Measurements from ENCODE around the gene PLCD1. TPM values are rescaled to one million over a fixed set of nuclear protein-coding genes. Genes with fewer than 3 reads are reported as not detected.
"Not testable (repeated sequence)": the region's sequence is repeated elsewhere in the genome, so short reads cannot be mapped to it uniquely, and the experiment has no call there.

Gene PLCD1
- total and polyA plus RNA-seq, 2 experiments from 2014 or later: 18.8 to 21.4 TPM

- Histone ChIP-seq H3K27ac (no peak within 1 kb of the TSS), H3K9me3 (ENCODE audit: low read depth) (no peaks in the 10 kb centered on the region), H3K36me3 (ENCODE audit: low read depth) (no peaks in the 10 kb centered on the region), H3K4me3 (no peak within 1 kb of the TSS), H3K4me2 (ENCODE audit: unreplicated experiment) (no peak within 1 kb of the TSS), H2AFZ (no peak within 1 kb of the TSS), H4K20me1 (ENCODE audit: insufficient read depth) (no peaks in the 10 kb centered on the region), H3F3A (ENCODE audit: insufficient read depth) (peaks cover 8% of the 10 kb centered on the region; the same call in 1 of the 2 replicates), H3K27me3 (replicated peaks; ENCODE audit: insufficient read depth) (no peaks in the 10 kb centered on the region; the same call in 1 of the 2 replicates), H3K9me2 (ENCODE audit: insufficient read depth) (no peaks in the 10 kb centered on the region), H3K4me1 (ENCODE audit: insufficient read depth) (no peaks in the 10 kb centered on the region), H3K79me2 (ENCODE audit: insufficient read depth) (no peaks in the 10 kb centered on the region), H3K9ac (no peak within 1 kb of the TSS)
- in situ Hi-C loops (cut with MboI): no loop called here
- WGBS, 2 experiments (ENCODE audit: low coverage in 1 of 2, low lambda C conversion rate in 2 of 2, missing lambda C conversion rate in 2 of 2): 31% methylated on average over 66 to 67 of the region's 67 CpGs
- DNase-seq: no peak
- TF ChIP-seq EZH2phosphoT487 (IDR thresholded peaks at IDR 0.05; ENCODE audit: insufficient read depth, low read depth) (no peak), EZH2 (IDR thresholded peaks at IDR 0.05; ENCODE audit: insufficient read depth, poor library complexity, severe bottlenecking) (no peak)
Observed at GRCh38 chr3:38039101-38039898, 9.9 kb upstream of the PLCD1 start, which contains the start of gene DLEC1. DLEC1 (plus strand) TSS chr3:38039208; CDS start chr3:38039226, 18 bp downstream.

- WGBS, 2 experiments (ENCODE audit: low coverage in 1 of 2, low lambda C conversion rate in 2 of 2, missing lambda C conversion rate in 2 of 2): 80 to 87% methylated on average over 5 of the region's 5 CpGs
Observed at GRCh38 chr3:38038447-38038911, 9.0 kb upstream of the PLCD1 start.

DNA sequence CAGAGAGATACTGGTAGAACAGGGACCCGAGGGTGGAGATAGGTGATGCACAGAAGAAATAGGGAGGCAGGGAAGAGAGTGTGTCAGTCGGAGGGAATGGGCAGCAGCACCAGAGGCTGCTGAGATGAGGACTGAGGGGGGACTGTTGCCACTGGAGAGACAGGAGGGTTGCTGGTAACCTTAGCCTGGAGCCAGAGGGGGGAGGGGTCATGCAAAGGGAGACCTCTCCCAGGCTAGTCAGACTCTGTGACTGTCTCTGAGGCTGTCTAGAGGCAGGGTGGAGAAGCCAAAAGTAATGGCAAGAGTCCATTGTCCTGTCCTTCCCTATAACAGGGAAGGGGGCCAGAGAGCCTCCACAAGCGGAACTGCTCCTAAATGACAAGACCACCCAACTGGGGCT is 7.5 kb upstream of the PLCD1 start:
- no peak for DNase-seq
- Histone ChIP-seq H3K36me3 (ENCODE audit: low read depth) (no peaks in the 10 kb centered on the region), H3K9ac (no peak overlapping the region), H2AFZ (no peak overlapping the region), H3K27me3 (replicated peaks; ENCODE audit: insufficient read depth) (no peaks in the 10 kb centered on the region; the same call in 1 of the 2 replicates), H3K4me2 (ENCODE audit: unreplicated experiment) (no peak overlapping the region), H3K4me3 (no peak overlapping the region), H3K27ac (no peak overlapping the region), H4K20me1 (ENCODE audit: insufficient read depth) (no peaks in the 10 kb centered on the region), H3F3A (ENCODE audit: insufficient read depth) (peaks cover 8% of the 10 kb centered on the region; the same call in 1 of the 2 replicates), H3K4me1 (ENCODE audit: insufficient read depth) (peaks cover 1% of the 10 kb centered on the region), H3K79me2 (ENCODE audit: insufficient read depth) (no peaks in the 10 kb centered on the region), H3K9me2 (ENCODE audit: insufficient read depth) (no peaks in the 10 kb centered on the region), H3K9me3 (ENCODE audit: low read depth) (no peaks in the 10 kb centered on the region)
- TF ChIP-seq EZH2 (IDR thresholded peaks at IDR 0.05; ENCODE audit: insufficient read depth, poor library complexity, severe bottlenecking): no peak
- TF ChIP-seq EZH2phosphoT487 (IDR thresholded peaks at IDR 0.05; ENCODE audit: insufficient read depth, low read depth): no peak
- in situ Hi-C loops (cut with MboI): no loop called here
- 56 to 72% methylated on average over 3 of the region's 3 CpGs for WGBS, 2 experiments (ENCODE audit: low coverage in 1 of 2, low lambda C conversion rate in 2 of 2, missing lambda C conversion rate in 2 of 2)

More at GRCh38 chr3:38038447-38038911, 9.0 kb upstream of the PLCD1 start:
- Histone ChIP-seq H3K9ac (no peak overlapping the region), H3K4me1 (ENCODE audit: insufficient read depth) (no peaks in the 10 kb centered on the region), H3K36me3 (ENCODE audit: low read depth) (no peaks in the 10 kb centered on the region), H3K9me2 (ENCODE audit: insufficient read depth) (no peaks in the 10 kb centered on the region), H3K4me3 (no peak overlapping the region), H3K9me3 (ENCODE audit: low read depth) (no peaks in the 10 kb centered on the region), H3F3A (ENCODE audit: insufficient read depth) (peaks cover 8% of the 10 kb centered on the region; the same call in 1 of the 2 replicates), H3K4me2 (ENCODE audit: unreplicated experiment) (no peak overlapping the region), H3K79me2 (ENCODE audit: insufficient read depth) (no peaks in the 10 kb centered on the region), H3K27ac (no peak overlapping the region), H3K27me3 (replicated peaks; ENCODE audit: insufficient read depth) (no peaks in the 10 kb centered on the region; the same call in 1 of the 2 replicates), H2AFZ (no peak overlapping the region), H4K20me1 (ENCODE audit: insufficient read depth) (no peaks in the 10 kb centered on the region)
- no peak for TF ChIP-seq EZH2phosphoT487 (IDR thresholded peaks at IDR 0.05; ENCODE audit: insufficient read depth, low read depth)
- no peak for TF ChIP-seq EZH2 (IDR thresholded peaks at IDR 0.05; ENCODE audit: insufficient read depth, poor library complexity, severe bottlenecking)
- DNase-seq: no peak
- in situ Hi-C loops (cut with MboI): no loop called here

DNA sequence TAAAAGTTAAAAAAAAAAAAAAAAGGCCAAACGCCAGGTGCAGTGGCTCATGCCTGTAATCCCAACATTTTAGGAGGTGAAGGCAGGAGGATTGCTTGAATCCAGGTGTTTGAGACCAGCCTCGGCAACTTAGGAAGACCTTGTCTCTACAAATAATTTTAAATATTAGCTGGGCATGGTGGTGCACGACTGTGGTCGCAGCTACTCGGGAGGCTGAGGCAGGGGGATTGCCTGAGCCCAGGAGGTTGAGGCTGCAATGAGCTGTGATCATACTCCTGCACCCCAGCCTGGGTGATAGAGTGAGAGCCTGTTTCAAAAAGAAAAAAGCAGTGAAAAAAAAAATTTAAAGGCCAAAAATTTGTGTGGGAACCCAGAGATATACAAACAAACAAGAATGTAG is 6.8 kb upstream of the PLCD1 start:
- Histone ChIP-seq H4K20me1 (ENCODE audit: insufficient read depth) (no peaks in the 10 kb centered on the region), H3K79me2 (ENCODE audit: insufficient read depth) (no peaks in the 10 kb centered on the region), H3K4me3 (no peak overlapping the region), H3K27ac (no peak overlapping the region), H3K27me3 (replicated peaks; ENCODE audit: insufficient read depth) (no peaks in the 10 kb centered on the region; the same call in 1 of the 2 replicates), H2AFZ (no peak overlapping the region), H3K9me2 (ENCODE audit: insufficient read depth) (no peaks in the 10 kb centered on the region), H3K9ac (no peak overlapping the region), H3F3A (ENCODE audit: insufficient read depth) (peaks cover 11% of the 10 kb centered on the region; the same call in 1 of the 2 replicates), H3K36me3 (ENCODE audit: low read depth) (no peaks in the 10 kb centered on the region), H3K4me1 (ENCODE audit: insufficient read depth) (peaks cover 7% of the 10 kb centered on the region), H3K9me3 (ENCODE audit: low read depth) (no peaks in the 10 kb centered on the region), H3K4me2 (ENCODE audit: unreplicated experiment) (no peak overlapping the region)
- TF ChIP-seq EZH2 (IDR thresholded peaks at IDR 0.05; ENCODE audit: insufficient read depth, poor library complexity, severe bottlenecking): no peak
- no peak for TF ChIP-seq EZH2phosphoT487 (IDR thresholded peaks at IDR 0.05; ENCODE audit: insufficient read depth, low read depth)
- no peak for DNase-seq
- in situ Hi-C loops (cut with MboI): no loop called here
- WGBS, 2 experiments (ENCODE audit: low coverage in 1 of 2, low lambda C conversion rate in 2 of 2, missing lambda C conversion rate in 2 of 2): 74 to 78% methylated on average over 5 of the region's 5 CpGs

- H3K27ac ChIP-seq; H3K27me3 ChIP-seq (replicated peaks; ENCODE audit: insufficient read depth); H3K9ac ChIP-seq; H2AFZ ChIP-seq; H4K20me1 ChIP-seq (ENCODE audit: insufficient read depth); H3K4me2 ChIP-seq (ENCODE audit: unreplicated experiment); H3K79me2 ChIP-seq (ENCODE audit: insufficient read depth); H3K9me3 ChIP-seq (ENCODE audit: low read depth); DNase-seq; in situ Hi-C loops (cut with MboI); H3K9me2 ChIP-seq (ENCODE audit: insufficient read depth); H3K4me3 ChIP-seq; H3K36me3 ChIP-seq (ENCODE audit: low read depth): not testable (repeated sequence)
- Histone ChIP-seq H3K4me1 (ENCODE audit: insufficient read depth) (peaks cover 21% of the 10 kb centered on the region), H3F3A (ENCODE audit: insufficient read depth) (peaks cover 25% of the 10 kb centered on the region)
- 79 to 88% methylated on average over 9 of the region's 9 CpGs for WGBS, 2 experiments (ENCODE audit: low coverage in 1 of 2, low lambda C conversion rate in 2 of 2, missing lambda C conversion rate in 2 of 2)
Observed at GRCh38 chr3:38034335-38034734, 4.9 kb upstream of the PLCD1 start.

DNA sequence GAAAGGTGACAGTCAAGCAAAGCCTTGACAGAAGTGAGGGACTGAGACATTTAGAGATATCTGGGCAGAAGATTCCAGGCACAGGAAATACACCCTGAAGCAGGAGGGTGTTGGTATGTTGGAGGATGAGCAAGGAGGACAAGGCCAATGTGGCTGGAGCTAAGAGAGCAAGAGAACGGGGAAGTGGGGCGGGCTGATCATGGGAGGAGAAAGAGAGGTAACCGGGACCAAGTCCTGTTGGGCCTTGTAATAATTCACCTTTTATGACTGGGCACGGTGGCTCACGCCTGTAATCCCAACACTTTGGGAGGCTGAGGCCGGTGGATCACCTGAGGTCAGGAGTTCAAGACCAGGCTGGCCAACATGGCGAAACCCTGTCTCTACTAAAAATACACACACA is 4.1 kb upstream of the PLCD1 start:
- Histone ChIP-seq H3K4me1 (ENCODE audit: insufficient read depth) (peaks cover 21% of the 10 kb centered on the region), H3F3A (ENCODE audit: insufficient read depth) (peaks cover 21% of the 10 kb centered on the region)
- H3K4me3 ChIP-seq; H3K27me3 ChIP-seq (replicated peaks; ENCODE audit: insufficient read depth); DNase-seq; H3K27ac ChIP-seq; H3K9ac ChIP-seq; H2AFZ ChIP-seq; H4K20me1 ChIP-seq (ENCODE audit: insufficient read depth); H3K36me3 ChIP-seq (ENCODE audit: low read depth); H3K79me2 ChIP-seq (ENCODE audit: insufficient read depth); in situ Hi-C loops (cut with MboI); H3K9me2 ChIP-seq (ENCODE audit: insufficient read depth); H3K4me2 ChIP-seq (ENCODE audit: unreplicated experiment); H3K9me3 ChIP-seq (ENCODE audit: low read depth): not testable (repeated sequence)
- 96 to 97% methylated on average over 5 to 7 of the region's 7 CpGs for WGBS, 2 experiments (ENCODE audit: low coverage in 1 of 2, low lambda C conversion rate in 2 of 2, missing lambda C conversion rate in 2 of 2)

All from GM23248 (cell line).